CD4-positive, alpha-beta T cell treated with Interleukin-12 subunit alpha and Interleukin-12 subunit beta, for 1 hour (primary cell): ENCODE measurements around the gene ADAM12.
"Not testable (repeated sequence)": the region's sequence is repeated elsewhere in the genome, so short reads cannot be mapped to it uniquely, and the experiment has no call there.

Experiments used
- DNase-seq: peaks from one replicate; pipeline ENCODE4 v3.0.0-alpha.2; 2020

ADAM12 gene

DNA sequence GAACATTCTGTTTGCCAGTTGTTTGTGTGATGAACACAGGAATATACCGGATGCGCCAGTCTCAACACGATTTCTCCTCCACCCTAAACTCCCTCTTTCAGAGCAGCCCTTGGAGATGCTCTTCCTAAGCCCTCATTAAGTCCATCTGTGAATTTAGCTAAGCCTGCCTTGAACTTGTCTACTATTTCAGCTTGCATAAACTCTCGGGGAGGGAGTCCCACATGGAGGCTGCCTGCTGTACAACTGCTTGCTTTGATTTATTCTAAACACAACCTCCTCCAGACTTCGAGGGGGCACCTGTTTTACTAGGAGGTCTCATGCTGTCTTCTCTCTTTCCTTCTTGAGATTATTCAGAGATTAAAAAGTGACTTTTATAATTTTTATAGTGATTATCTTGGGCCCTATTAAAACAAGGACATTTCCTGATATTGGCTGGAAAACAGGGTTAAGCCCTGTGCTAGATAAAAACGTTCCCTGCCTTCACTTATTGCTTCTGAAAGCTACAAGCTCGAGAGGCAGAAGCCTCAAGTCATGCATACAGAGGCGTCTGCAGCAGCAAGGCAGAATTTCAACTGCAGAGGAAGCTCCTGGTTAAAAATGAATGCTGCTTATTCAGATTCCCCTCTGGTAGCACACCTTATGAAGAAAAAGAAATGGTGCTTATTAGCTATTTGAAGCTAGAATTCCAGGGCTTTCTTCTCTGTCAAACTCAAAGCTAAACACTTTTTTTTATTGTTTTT lies 317.6 kb downstream of the ADAM12 start:
- no peak for DNase-seq

DNA sequence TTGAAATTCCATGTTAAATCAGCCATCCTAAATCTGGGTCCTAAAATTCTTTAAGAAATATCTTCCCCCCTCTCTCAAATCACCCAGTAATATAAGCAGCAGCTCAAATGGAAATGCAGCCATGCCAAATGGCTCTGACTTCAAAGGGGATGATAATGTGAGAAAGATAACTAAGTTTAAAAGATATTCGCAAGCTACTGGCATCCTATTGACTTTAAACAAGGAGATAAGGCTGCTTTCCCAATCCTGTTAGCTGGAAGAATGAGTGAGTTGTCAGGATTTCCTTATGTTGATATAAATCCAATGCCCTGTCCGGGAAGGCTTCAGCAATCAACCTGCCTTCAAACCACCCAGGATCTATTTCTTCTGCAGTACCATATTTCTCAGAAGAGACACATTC lies 320.0 kb downstream of the ADAM12 start:
- DNase-seq, result no peak

DNA sequence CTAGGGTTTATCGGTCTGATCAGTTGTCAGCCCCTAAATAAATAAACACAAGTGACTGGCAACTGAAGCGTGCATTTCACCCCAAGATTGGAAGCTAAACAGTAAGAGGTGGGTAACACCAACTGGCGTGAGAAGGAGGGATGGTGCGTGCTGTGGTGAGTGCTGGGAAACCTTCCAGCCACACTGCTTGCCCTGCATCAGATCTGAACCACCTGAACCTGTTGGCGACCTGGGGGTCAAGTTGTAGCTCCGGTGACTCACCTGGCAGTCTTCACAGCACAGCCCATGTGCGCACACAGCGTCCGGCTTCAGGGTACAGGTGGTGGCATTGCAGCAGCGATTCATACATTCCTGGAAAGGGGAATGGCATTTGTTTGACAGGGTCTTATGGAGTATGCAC lies 321.8 kb downstream of the ADAM12 start:
- no peak for DNase-seq

DNA sequence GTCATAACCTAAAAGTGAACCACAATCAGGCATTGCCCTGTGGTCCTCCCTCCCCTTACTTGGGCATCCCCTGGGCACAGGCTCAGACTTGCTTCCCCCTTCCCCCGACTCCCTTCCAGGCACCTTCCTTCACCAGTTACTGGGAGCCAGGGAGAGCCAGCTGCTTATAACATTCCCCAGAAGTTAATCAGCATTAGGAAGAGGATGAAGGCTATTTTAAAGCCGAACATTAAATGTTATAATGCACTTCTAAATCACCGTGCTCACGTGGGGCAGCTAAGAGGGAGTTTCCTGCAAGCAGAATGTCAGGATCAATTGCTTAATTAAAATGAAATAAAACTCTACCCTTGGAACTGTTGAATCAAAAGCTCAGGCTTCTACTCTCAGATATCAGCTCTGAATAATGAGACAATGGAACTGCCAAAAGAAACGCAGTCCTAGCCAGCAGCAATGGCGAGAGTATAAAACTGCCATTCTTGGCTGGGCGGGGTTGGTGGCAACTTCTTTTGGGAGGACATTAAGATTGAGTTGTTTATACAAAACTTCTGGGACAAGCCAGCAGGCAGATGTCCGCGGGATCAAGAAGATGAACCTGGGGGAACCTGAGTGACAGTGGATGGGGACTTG lies 322.4 kb downstream of the ADAM12 start:
- DNase-seq, result no peak

DNA sequence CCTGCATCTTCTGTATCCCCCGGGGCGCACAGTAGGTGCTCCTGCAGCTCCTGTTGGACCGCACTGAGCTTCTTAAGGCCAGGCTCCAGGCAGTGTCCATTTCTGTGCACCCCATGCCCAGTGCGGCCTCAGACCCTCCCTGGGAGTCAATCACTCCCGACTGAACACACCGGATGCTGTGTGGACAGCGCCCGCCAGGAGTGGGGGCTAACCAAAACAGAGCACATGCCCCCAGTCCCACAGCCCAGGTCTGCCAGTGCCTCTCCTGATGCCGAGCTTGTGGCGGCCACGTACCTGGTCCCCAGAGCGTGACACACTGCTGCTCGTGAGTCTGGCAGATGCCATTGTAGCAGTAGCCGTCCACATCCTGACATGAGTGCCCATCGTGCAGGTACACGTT lies 323.8 kb downstream of the ADAM12 start:
- no peak for DNase-seq

DNA sequence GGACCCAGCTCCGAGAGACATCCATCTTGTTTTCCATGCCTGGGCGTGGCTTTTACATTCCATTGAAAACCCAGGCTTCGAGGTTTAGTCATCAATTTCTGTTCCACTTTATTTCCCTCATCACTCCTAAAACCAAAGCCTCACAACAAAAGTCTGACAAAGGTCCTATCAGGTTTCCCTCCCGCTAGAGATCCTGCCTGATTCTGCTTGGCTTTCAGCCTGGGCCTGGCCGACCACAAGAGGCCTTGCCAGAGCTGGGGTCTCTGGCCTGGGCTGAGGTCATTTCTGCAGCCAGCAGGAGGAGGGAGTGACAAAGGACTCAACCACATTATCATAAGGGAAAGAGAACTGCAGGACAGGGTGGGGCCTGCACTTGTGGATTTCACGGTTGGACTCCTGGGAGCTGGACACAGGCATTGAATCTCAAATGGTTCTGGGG lies 324.9 kb downstream of the ADAM12 start:
- no peak for DNase-seq

DNA sequence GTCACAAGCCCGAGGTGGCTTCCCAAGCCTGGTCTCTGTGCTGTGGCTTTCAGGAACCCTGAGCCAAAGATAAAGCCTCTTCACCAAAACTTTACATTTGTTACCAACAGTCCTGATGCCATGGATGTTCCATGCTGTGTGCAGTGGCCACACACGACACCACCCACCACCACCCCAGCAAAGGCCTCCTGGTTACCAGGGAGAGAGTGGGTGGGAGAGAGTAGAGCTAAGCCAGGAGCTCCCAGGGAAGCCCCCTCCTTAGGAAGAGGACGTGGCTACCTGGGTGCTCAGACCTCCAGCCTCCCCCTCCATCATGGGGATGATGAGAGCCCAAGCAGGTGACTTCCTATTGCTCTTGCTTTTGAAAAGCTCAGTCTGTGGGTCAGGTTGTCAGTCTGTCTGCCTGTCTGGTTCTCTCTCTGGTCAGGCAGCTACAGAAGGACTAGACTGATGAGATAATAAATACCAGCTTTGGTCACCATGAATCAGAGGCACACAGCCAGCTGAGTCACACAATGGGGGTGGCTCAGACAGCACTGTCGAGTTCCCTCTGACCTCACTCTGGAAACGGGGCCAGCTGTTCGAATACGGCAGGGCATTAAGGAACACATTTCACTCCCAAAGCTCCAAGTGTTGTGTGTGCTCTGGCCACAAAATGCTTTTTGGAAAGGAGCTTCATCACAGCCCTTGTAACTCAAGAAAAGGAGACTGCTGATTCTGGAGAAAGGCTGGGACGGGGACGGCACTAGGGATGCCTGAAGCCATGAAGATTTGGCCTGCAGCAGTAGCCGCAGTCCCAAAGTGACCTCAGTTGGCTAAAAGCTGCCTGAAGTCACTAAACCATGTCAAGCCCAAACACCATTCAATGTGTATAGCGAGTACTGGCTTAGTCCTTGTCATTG lies 325.9 kb downstream of the ADAM12 start:
- no peak for DNase-seq

DNA sequence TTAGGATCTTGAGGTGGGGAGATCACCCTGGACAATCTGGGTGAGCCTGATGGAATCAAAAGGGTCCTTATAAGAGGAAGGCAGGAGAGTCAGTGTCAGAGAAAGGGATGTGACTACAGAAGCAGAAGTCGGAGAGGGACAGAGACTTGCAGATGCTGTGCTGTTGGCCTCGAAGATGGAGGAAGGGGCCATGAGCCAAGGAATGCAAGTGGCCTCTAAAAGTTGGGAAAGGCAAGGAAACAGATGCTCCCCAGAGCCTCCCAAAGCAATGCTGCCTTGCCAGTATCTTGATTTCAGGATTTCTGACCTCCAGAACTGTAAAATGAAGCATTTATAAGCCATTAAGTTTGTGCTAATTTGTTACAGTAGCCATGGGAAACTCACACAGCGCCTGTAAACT lies 326.8 kb downstream of the ADAM12 start:
- DNase-seq, result no peak

DNA sequence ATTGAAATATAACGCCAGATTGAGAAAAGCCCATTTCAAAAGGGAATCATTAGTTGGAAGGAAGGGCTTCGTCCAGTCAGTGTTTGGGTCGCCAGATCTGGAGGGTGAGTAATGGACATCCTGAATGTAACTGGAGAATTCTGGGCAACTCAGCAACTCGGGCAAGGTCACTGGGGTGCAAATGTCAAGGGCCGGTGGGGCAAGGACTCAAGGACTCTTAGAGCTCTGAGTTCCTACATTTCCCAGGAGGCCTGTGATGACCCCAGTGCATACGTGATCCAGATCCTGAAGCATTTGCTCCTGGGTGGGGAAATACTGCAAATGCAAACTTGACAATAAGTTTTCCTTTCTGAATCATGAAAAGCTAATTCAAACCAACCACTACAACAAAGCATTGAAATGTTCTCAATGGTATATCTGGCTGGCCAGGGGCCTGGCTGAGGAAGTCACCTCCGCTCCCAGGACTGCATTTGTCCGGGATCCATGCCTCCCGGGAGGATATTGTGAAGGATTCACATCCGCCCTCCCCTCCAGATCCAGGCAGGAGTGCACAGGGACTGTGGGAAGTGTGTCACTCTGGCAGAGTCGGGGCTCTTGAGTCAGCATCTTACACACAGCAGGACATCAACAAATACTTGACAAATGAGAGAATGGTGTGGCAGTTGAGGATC lies 327.9 kb downstream of the ADAM12 start:
- DNase-seq, result no peak

DNA sequence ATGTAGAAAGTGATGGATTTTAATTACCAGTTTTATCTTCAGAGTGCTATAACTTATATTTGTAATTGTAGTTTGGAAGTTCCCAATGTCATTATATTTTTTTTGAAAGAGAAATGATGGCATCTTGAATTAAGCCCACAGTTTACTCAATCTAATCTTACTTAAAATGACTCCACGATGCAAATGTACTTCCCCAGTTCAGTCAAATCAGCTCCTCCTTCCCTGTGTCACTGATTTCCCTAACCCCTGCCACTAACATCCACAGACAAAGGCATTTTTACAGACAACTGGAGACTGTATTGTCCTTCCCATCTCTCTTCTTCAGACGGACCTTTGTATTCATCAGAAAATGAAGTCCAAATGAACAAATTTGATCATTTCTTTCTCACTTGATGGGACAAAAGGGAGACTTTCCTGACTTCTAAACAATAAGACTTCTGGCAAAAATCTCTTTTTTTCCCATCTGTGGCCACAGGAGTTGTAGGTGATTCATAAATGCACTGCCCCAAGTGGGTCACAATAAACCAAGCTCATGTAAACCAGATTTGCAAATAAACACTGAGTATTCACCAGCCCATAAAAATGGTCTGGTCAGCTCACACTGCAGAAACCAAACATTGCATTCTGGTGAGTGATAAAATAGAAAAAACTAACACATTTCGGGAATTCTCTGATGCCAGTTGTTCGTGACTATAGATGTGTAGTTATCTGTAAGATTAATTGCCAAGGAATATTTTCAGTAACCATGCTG lies 329.0 kb downstream of the ADAM12 start:
- no peak for DNase-seq

DNA sequence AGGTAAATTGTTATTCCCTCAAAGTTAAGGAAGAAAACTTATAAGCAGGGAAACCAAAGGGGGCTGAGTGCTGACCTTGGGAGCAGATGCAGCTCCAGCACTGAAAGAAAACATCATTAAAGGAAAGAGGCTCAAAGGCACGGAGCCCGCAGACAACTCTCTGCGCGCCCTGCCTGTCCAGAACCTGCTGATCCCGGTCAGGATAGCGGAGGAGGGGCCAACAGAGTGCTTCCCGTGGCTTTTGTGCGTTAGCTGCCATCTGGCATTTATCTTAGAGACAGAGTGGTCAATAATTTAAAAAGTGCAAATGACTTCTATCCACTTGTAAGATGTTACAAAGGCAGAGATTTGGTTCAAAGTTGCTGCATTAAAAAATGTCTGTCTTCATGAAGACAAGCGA lies 329.8 kb downstream of the ADAM12 start:
- no peak for DNase-seq

DNA sequence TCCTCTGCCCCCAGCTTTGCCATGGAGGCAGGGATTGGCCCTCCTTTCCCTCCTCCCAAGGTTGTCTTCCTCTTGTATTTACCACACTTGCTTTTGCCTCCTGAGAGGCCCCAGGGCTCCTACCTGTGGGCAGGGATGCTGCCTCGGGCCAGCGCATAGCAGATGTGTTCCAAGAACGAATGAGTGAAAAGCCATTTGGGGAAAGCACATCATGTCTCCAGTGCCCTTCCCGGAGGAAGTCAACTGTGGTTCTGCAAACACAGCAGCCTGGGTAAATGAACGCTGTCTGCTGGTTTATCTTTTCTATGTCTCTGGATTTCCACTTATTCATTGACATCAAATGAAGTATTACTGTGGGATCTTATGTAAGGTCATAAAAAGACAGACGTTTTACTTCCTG lies 330.2 kb downstream of the ADAM12 start:
- DNase-seq, result no peak

DNA sequence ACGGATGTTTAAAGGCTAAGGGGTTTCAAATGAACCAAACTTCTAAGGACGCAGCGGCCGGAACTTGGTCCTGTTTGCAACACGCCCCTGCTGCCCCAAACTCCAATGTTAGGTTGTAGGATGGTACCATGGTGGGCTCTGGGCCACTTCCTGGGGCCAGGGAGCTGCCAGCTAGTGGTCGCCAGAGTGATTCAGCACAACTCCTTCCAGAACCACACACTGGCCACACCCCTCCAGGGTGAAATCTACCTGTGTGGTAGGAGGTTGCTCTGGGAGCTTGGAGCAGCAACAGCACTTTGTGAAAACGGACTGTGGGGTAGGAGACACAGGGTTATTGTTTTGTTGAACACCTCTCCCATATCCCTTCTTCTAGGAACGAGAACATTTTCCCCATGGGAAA lies 330.8 kb downstream of the ADAM12 start:
- no peak for DNase-seq

DNA sequence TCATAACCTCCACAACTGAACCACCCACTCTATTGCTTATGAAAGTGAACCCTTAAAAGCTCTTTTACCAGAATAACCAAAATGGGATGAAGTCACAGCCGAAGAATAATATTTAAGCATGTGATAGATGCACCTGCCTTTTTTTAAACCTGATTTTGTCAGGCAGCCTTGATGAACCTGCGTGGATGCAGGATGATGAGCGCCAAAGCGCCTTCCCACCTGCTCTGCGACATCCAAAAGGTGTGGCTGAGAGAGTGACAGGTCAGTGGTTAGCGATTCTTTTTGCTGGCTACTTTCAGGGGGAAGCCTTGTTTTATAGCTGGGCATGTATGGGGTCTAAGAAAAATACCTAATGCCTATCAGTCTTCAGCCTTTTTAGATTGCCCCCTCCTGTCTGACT lies 334.1 kb downstream of the ADAM12 start:
- no peak for DNase-seq

DNA sequence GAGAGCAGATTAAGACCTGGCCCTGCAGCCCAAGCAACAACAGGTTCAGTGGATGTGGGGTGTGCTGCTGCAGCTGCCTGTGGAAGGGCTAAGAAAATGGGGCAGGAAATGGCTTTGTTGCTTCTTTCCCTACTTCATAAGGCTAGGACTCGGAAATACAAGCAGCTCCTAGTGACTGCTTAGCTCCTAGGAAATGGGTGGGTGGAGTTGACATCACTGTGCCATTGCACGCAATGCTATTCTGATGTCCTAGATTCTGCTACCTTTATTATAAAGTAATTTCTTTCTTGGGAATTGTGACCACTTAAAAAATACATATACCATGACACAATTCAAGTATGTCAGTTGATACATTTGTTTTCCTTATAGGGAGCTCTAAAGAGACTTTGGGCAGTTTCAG lies 336.1 kb downstream of the ADAM12 start:
- DNase-seq, result no peak

DNA sequence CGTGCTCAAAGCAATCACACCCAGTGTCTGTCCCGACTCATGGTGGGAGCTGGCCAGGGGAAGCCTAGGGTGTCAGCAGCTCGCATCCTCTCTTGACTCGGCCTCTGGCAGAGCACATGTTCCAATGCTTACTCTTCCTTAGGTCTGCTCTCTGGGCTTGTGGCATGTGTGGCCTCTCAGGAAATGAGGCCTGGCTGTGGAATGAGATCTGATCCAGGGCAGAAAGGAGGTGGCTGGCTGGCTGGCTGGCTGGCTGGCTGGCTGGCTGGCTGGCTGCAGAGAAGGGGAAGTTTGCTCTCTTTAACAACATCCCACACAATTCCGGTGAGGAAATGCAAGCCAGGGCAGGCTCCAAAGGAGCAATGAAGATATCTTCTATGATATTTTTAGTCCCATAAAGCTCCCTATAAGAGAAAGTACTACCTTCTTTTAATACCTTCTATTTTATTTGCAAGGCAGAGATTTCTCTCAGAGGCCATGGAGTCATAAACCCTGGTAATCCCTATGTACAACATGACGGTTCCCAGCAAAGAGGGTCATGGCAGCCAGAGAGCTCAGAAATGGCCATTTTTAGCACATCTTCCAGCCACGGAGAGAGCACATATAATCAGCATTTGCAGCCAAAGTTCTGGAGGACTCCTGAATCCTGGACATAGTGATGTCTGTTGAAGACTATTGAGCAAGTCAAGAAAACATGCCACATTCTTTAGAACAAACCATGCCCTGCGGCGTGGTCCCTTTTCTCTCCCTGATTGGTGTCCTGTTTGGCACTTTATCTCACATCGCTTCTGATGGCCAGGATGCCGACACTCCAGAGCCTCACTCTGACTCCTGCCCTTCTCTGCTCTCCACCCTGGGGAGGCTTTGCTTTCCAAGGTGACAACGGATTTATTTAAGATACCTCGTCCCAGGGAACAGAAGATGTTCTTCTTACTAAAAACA lies 338.2 kb downstream of the ADAM12 start:
- no peak for DNase-seq

DNA sequence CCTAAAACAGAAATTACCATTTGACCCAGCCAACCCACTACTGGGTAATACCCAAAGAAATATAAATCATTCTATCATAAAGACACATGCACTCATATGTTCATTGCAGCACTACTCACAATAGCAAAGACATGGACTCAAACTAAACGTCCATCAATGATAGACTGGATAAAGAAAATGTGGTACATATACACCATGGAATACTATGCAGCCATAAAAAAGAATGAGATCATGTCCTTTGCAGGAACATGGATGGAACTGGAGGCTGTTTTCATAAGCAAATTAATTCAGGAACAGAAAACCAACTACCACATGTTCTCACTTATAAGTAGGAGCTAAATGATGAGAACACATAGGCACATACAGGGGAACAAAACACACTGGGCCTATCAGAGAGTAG lies 340.5 kb downstream of the ADAM12 start:
- DNase-seq, result not testable (repeated sequence)

DNA sequence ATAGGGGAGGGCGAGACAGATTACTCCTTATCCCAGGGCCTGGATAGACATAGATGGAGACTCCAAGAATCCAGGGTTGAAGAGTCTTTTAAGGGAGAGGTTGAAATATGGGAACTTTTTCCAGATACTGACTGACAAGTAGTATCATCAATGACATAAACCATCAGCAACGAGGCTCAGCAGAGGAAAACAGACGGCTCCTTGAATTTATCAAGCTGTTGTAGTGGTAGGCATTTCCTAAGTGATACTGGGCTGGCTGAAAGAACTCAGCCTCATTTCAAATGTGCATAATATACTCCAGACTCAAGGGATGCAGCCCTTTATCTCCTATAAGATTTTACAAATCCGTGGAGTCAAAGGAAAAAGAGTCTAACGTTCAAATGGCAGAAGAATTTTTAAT lies 341.4 kb downstream of the ADAM12 start:
- DNase-seq, result no peak

DNA sequence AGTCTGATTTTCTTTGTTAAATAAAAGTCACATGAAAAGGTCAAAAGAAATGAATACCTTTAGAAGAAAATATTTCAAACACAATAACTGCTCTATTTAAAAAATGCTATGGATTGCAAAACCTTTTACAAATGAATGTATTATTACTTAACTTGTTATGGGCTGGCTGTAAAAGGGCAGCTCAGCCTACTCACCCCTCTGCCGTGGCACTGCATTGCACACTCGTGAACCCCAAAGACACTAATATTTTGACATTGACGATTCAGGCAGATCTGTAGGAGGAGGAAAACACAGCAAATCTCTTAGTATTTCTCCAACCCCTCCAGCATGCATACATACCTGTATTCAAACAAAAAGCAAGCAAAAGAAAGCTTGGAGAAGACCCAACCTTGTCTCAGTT lies 342.4 kb downstream of the ADAM12 start:
- no peak for DNase-seq

DNA sequence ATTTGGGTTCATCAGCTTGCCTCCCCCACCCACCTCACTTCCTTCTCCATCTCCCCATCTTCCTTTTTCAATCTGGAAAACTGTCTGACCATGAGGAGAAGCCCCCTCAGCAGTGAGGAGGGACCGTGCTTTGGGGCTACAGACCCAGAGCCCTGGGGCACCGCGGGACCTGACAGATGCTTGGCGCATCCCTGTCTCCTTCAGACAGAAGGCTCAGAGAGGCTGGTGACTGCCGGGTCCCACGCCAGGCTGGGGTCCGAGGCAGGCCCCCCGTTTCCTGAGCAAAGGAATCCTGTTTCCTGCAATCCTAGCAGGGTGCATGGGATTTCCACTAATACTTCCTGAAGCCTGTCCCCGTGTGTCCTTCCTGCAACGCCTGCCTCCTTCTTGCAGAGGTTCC lies 344.9 kb downstream of the ADAM12 start:
- DNase-seq, result no peak

DNA sequence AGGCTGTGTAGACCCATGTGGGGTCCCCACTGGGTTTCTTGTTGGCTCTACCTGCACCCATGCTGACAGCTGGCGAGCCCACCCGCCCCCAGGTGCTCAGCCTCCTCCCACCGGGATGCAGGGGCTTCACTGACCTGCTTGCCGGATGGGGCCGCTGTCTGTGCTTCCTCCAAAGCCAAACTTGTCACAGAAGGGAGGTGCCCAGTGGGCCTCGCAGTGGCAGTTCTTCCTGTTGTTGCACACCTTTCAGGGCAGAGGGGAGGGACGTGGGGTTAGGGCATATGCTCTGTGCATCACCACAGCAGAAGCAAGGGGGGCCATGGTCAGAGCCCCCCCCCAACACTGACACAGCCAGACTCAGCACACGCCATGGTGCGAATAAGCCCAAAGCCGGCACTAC lies 345.4 kb downstream of the ADAM12 start:
- no peak for DNase-seq
